H9 (cell line): ENCODE measurements around the gene SHC4. TPM values are rescaled to one million over a fixed set of nuclear protein-coding genes. Genes with fewer than 3 reads are reported as not detected.

Experiments
- DNase-seq: peaks from one replicate; pipeline ENCODE4 v3.0.0-alpha.2; 2017
- H2AFZ ChIP-seq: one replicate; pipeline ENCODE4 v1.6.1; 2013; ENCODE audit warnings: mild to moderate bottlenecking, low read length, control low read depth, moderate library complexity
- H2AK5ac ChIP-seq: 2 replicates; pipeline ENCODE4 v1.6.1; 2013; ENCODE audit warnings: low read length, control low read depth, mixed read lengths; ENCODE audit not compliant: insufficient read length
- H2BK120ac ChIP-seq: one replicate; pipeline ENCODE4 v1.6.1; 2013; ENCODE audit warnings: low read depth, mild to moderate bottlenecking, low read length, control low read depth, inconsistent platforms; ENCODE audit not compliant: poor library complexity, severe bottlenecking
- H2BK12ac ChIP-seq: 2 replicates; pipeline ENCODE4 v1.6.1; 2013; ENCODE audit warnings: low read length, control low read depth, mixed read lengths, low read depth; ENCODE audit not compliant: insufficient read length
- H2BK15ac ChIP-seq: 2 replicates; pipeline ENCODE4 v1.6.1; 2013; ENCODE audit warnings: low read depth, low read length, control low read depth
- H2BK20ac ChIP-seq: one replicate; pipeline ENCODE4 v1.6.1; 2013; ENCODE audit warnings: low read depth, mild to moderate bottlenecking, low read length, control low read depth, inconsistent platforms; ENCODE audit not compliant: poor library complexity, severe bottlenecking
- H2BK5ac ChIP-seq: 2 replicates; pipeline ENCODE4 v1.6.1; 2013; ENCODE audit warnings: low read length, control low read depth, mixed read lengths; ENCODE audit not compliant: insufficient read length
- H3K14ac ChIP-seq: 2 replicates; pipeline ENCODE4 v1.6.1; 2013; ENCODE audit warnings: low read length, control low read depth; ENCODE audit not compliant: insufficient read depth
- H3K18ac ChIP-seq: 2 replicates; pipeline ENCODE4 v1.6.1; 2013; ENCODE audit warnings: low read depth, mild to moderate bottlenecking, mixed read lengths, low read length, control low read depth; ENCODE audit not compliant: insufficient read length
- H3K23ac ChIP-seq: 2 replicates; pipeline ENCODE4 v1.6.1; 2013; ENCODE audit warnings: low read length, control low read depth, mixed read lengths, low read depth; ENCODE audit not compliant: insufficient read length
- H3K23me2 ChIP-seq: 2 replicates; pipeline ENCODE4 v1.6.1; 2013; ENCODE audit warnings: low read depth, mild to moderate bottlenecking, mixed read lengths, low read length, control low read depth; ENCODE audit not compliant: insufficient read length, poor library complexity, severe bottlenecking
- H3K27ac ChIP-seq: 2 replicates; pipeline ENCODE4 v1.5.1; 2013; ENCODE audit warnings: low read length, control low read depth, mixed read lengths, low read depth; ENCODE audit not compliant: insufficient read length
- H3K27me3 ChIP-seq: 2 replicates; pipeline ENCODE4 v1.6.1; 2013; ENCODE audit warnings: low read length, control low read depth, inconsistent platforms; ENCODE audit not compliant: insufficient read depth
- H3K4ac ChIP-seq: 2 replicates; pipeline ENCODE4 v1.6.1; 2013; ENCODE audit warnings: low read depth, mild to moderate bottlenecking, control low read depth, inconsistent platforms, low read length, moderate library complexity
- H3K4me1 ChIP-seq: 2 replicates; pipeline ENCODE4 v1.6.1; 2013; ENCODE audit warnings: low read length, control low read depth, inconsistent platforms; ENCODE audit not compliant: insufficient read depth
- H3K4me2 ChIP-seq: 2 replicates; pipeline ENCODE4 v1.6.1; 2013; ENCODE audit warnings: low read length, control low read depth, mixed read lengths; ENCODE audit not compliant: insufficient read length, insufficient read depth
- H3K56ac ChIP-seq: 2 replicates; pipeline ENCODE4 v1.6.1; 2013; ENCODE audit warnings: low read depth, mild to moderate bottlenecking, mixed read lengths, low read length, control low read depth; ENCODE audit not compliant: insufficient read length
- H3K79me1 ChIP-seq: 2 replicates; pipeline ENCODE4 v1.6.1; 2013; ENCODE audit warnings: low read depth, mild to moderate bottlenecking, moderate library complexity, low read length, control low read depth, inconsistent platforms; ENCODE audit not compliant: insufficient read depth, poor library complexity, severe bottlenecking
- H3K79me2 ChIP-seq: 2 replicates; pipeline ENCODE4 v1.6.1; 2013; ENCODE audit warnings: low read length, control low read depth, inconsistent platforms; ENCODE audit not compliant: insufficient read depth
- H3K9ac ChIP-seq: 2 replicates; pipeline ENCODE4 v1.6.1; 2013; ENCODE audit warnings: low read length, control low read depth, mixed read lengths; ENCODE audit not compliant: insufficient read length; ENCODE audit errors: extremely low read depth
- H3K9me3 ChIP-seq: one replicate; pipeline ENCODE4 v1.6.1; 2013; ENCODE audit warnings: low read depth, low read length, inconsistent platforms; ENCODE audit not compliant: control insufficient read depth
- H3T11ph ChIP-seq: one replicate; pipeline ENCODE4 v1.6.1; 2013; ENCODE audit warnings: mild to moderate bottlenecking, low read length, control low read depth, inconsistent platforms
- H4K20me1 ChIP-seq: one replicate; pipeline ENCODE4 v1.6.1; 2013; ENCODE audit not compliant: control insufficient read depth, insufficient read length, insufficient read depth
- H4K5ac ChIP-seq: 2 replicates; pipeline ENCODE4 v1.6.1; 2013; ENCODE audit warnings: low read depth, mild to moderate bottlenecking, mixed read lengths, low read length, control low read depth; ENCODE audit not compliant: insufficient read length
- H4K8ac ChIP-seq: replicated peaks from 2 replicates; pipeline ENCODE4 v1.6.1; 2013; ENCODE audit warnings: low read length, control low read depth, mixed read lengths, low read depth; ENCODE audit not compliant: insufficient read length
- H4K91ac ChIP-seq: 2 replicates; pipeline ENCODE4 v1.6.1; 2013; ENCODE audit warnings: low read depth, mild to moderate bottlenecking, moderate library complexity, mixed read lengths, low read length, control low read depth; ENCODE audit not compliant: insufficient read length
- H3K27ac Mint-ChIP-seq, 3 experiments: 2 replicates in 2 of 3; 3 replicates in 1 of 3; pipeline ENCODE4 v1.8.0; 2020 to 2021; ENCODE audit warnings: mixed read lengths in 3 of 3, mild to moderate bottlenecking in 1 of 3, moderate library complexity in 1 of 3
- H3K27me3 Mint-ChIP-seq: 2 replicates; pipeline ENCODE4 v1.8.0; 2021; ENCODE audit warnings: low read depth, mild to moderate bottlenecking, moderate library complexity, mixed read lengths
- H3K36me3 Mint-ChIP-seq, 3 experiments: 2 replicates in 2 of 3; 3 replicates in 1 of 3; pipeline ENCODE4 v1.8.0; 2020 to 2021; ENCODE audit warnings: low read depth in 3 of 3, mixed read lengths in 3 of 3; ENCODE audit not compliant: insufficient read depth in 1 of 3
- H3K4me1 Mint-ChIP-seq, 2 experiments: 2 replicates each; pipeline ENCODE4 v1.8.0; 2020; ENCODE audit warnings: mixed read lengths in 2 of 2
- H3K4me3 Mint-ChIP-seq, 2 experiments: 2 replicates in 1 of 2; 3 replicates in 1 of 2; pipeline ENCODE4 v1.8.0; 2020 to 2021; ENCODE audit warnings: mild to moderate bottlenecking in 2 of 2, mixed read lengths in 2 of 2, moderate library complexity in 1 of 2
- H3K9me3 Mint-ChIP-seq, 2 experiments: 2 replicates in 1 of 2; 3 replicates in 1 of 2; pipeline ENCODE4 v1.8.0; 2020; ENCODE audit warnings: mild to moderate bottlenecking in 2 of 2, mixed read lengths in 2 of 2, moderate library complexity in 1 of 2
- WGBS: extraction: QIAGEN DNeasy Blood & Tissue Kit; methylation state at CpG from one replicate; pipeline ENCODE4 v1.1.7; 2013; ENCODE audit warnings: missing lambda C conversion rate, low lambda C conversion rate, mixed read lengths; ENCODE audit not compliant: insufficient read length; ENCODE audit errors: extremely low coverage; 5-methylcytosine and 5-hydroxymethylcytosine counted together
- total RNA-seq: library from RNA; stranded (reverse); gene quantifications from 2 replicates; pipeline ENCODE4 v1.2.1, GENCODE V29; 2021
- TF ChIP-seq, protein P1 (sequence below): fragments of 200-600 bp; sonication (generic); conservative IDR thresholded peaks from 3 replicates; pipeline ENCODE4 v1.8.0; 2021; ENCODE audit warnings: antibody characterized with exemption, mild to moderate bottlenecking

The SHC4 gene
- total RNA-seq, 1 experiment from 2014 or later, result 0.26 TPM

DNA sequence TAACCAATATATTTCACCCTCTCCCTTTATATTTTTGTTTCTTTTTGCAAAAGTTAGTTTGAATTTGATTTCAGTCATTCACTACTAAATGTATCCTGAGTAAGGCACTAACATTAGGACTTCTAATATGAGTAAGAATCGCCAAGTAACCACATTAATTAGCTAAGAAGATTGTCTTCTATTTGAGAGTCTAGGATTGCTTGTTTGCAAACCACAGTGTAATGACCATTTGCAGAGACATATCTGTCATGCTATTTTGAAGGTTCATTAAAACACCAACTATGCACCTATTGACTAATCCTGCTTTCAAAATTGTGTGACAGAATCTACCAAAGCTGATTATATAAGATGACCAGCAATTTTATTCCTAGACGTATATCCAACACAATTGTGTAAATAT, 91.1 kb downstream of the SHC4 start:
- H3K79me1 ChIP-seq, result no peaks in the 10 kb centered on the region
- no peaks in the 10 kb centered on the region for H3K27me3 ChIP-seq
- H2BK15ac ChIP-seq, result no peak overlapping the region
- peaks cover 6% of the 10 kb centered on the region for H3K27me3 Mint-ChIP-seq
- no peak overlapping the region for H3K23ac ChIP-seq
- TF ChIP-seq, protein P1, sequence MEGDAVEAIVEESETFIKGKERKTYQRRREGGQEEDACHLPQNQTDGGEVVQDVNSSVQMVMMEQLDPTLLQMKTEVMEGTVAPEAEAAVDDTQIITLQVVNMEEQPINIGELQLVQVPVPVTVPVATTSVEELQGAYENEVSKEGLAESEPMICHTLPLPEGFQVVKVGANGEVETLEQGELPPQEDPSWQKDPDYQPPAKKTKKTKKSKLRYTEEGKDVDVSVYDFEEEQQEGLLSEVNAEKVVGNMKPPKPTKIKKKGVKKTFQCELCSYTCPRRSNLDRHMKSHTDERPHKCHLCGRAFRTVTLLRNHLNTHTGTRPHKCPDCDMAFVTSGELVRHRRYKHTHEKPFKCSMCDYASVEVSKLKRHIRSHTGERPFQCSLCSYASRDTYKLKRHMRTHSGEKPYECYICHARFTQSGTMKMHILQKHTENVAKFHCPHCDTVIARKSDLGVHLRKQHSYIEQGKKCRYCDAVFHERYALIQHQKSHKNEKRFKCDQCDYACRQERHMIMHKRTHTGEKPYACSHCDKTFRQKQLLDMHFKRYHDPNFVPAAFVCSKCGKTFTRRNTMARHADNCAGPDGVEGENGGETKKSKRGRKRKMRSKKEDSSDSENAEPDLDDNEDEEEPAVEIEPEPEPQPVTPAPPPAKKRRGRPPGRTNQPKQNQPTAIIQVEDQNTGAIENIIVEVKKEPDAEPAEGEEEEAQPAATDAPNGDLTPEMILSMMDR, result no peak
- H3T11ph ChIP-seq, result no peak overlapping the region
- H3K14ac ChIP-seq, result no peak overlapping the region
- no peak overlapping the region for H3K27ac ChIP-seq
- H3K9me3 Mint-ChIP-seq, result no peaks in the 10 kb centered on the region; a peak in 1 of 5 replicates
- no peak overlapping the region for H3K27ac Mint-ChIP-seq
- no peak overlapping the region for H3K4me2 ChIP-seq
- no peak for DNase-seq
- no peak overlapping the region for H3K4me3 Mint-ChIP-seq
- no peak overlapping the region for H4K8ac ChIP-seq
- no peak overlapping the region for H3K4ac ChIP-seq
- H3K23me2 ChIP-seq, result no peaks in the 10 kb centered on the region
- H2BK12ac ChIP-seq, result no peak overlapping the region
- no peaks in the 10 kb centered on the region for H3K4me1 ChIP-seq
- H3K18ac ChIP-seq, result no peak overlapping the region
- H2AK5ac ChIP-seq, result no peak overlapping the region
- H3K4me1 Mint-ChIP-seq, result peaks cover 0 to 2% of the 10 kb centered on the region in 2 experiments; a peak in 2 of 4 replicates
- H4K5ac ChIP-seq, result no peak overlapping the region
- no peak overlapping the region for H2BK120ac ChIP-seq
- H2BK5ac ChIP-seq, result no peak overlapping the region
- H4K20me1 ChIP-seq, result no peaks in the 10 kb centered on the region
- no peaks in the 10 kb centered on the region for H3K9me3 ChIP-seq
- H2AFZ ChIP-seq, result no peak overlapping the region
- no CpG with 5 or more reads among the region's 2 CpGs for WGBS
- no peak overlapping the region for H3K56ac ChIP-seq
- no peak overlapping the region for H4K91ac ChIP-seq
- no peak overlapping the region for H3K9ac ChIP-seq
- H3K79me2 ChIP-seq, result no peaks in the 10 kb centered on the region
- no peaks in the 10 kb centered on the region for H3K36me3 Mint-ChIP-seq
- H2BK20ac ChIP-seq, result no peak overlapping the region
